WERI-Rb-1 (cell line): ENCODE data around the gene C1orf21.

Source experiments
- DNase-seq: peaks from one replicate; pipeline ENCODE4 v3.0.0-alpha.2; 2020
- H3K27ac ChIP-seq: fragments of 250-450 bp; sonication (Bioruptor Pico); 2 replicates; pipeline ENCODE4 v1.5.1; 2020; ENCODE audit warnings: mild to moderate bottlenecking, moderate library complexity
- H3K27me3 ChIP-seq: fragments of 250-450 bp; sonication (Bioruptor Pico); 2 replicates; pipeline ENCODE4 v1.5.1; 2021; ENCODE audit warnings: mild to moderate bottlenecking, low read depth, moderate library complexity; ENCODE audit not compliant: insufficient read depth, severe bottlenecking
- H3K36me3 ChIP-seq: fragments of 250-450 bp; sonication (Bioruptor Pico); 2 replicates; pipeline ENCODE4 v1.5.1; 2020; ENCODE audit warnings: mild to moderate bottlenecking, moderate library complexity
- H3K4me3 ChIP-seq: 2 replicates; pipeline ENCODE4 v1.5.1; 2011; ENCODE audit warnings: low read depth, mild to moderate bottlenecking, control low read depth, low read length
- H3K9me3 ChIP-seq: fragments of 250-450 bp; sonication (Bioruptor Pico); 2 replicates; pipeline ENCODE4 v1.5.1; 2021; ENCODE audit warnings: mild to moderate bottlenecking, moderate library complexity; ENCODE audit not compliant: severe bottlenecking
- TF ChIP-seq, protein P1 (sequence below): IDR thresholded peaks from 2 replicates; pipeline ENCODE4 v1.5.1; 2011; ENCODE audit warnings: low read depth, mild to moderate bottlenecking, control low read depth, inconsistent platforms, low read length

The C1orf21 gene

GRCh38 chr1:184577319-184577718, 190.5 kb downstream of the C1orf21 start:
- Histone ChIP-seq H3K9me3 (no peaks in the 10 kb centered on the region), H3K27ac (no peak overlapping the region), H3K36me3 (no peaks in the 10 kb centered on the region), H3K4me3 (no peak overlapping the region), H3K27me3 (no peaks in the 10 kb centered on the region)
- no peak for DNase-seq
- TF ChIP-seq, protein P1, sequence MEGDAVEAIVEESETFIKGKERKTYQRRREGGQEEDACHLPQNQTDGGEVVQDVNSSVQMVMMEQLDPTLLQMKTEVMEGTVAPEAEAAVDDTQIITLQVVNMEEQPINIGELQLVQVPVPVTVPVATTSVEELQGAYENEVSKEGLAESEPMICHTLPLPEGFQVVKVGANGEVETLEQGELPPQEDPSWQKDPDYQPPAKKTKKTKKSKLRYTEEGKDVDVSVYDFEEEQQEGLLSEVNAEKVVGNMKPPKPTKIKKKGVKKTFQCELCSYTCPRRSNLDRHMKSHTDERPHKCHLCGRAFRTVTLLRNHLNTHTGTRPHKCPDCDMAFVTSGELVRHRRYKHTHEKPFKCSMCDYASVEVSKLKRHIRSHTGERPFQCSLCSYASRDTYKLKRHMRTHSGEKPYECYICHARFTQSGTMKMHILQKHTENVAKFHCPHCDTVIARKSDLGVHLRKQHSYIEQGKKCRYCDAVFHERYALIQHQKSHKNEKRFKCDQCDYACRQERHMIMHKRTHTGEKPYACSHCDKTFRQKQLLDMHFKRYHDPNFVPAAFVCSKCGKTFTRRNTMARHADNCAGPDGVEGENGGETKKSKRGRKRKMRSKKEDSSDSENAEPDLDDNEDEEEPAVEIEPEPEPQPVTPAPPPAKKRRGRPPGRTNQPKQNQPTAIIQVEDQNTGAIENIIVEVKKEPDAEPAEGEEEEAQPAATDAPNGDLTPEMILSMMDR, result no peak

- TF ChIP-seq, protein P1, result no peak
- no peak for DNase-seq
- Histone ChIP-seq H3K36me3 (no peaks in the 10 kb centered on the region), H3K27me3 (no peaks in the 10 kb centered on the region), H3K27ac (no peak overlapping the region), H3K9me3 (no peaks in the 10 kb centered on the region), H3K4me3 (no peak overlapping the region)
Observed at GRCh38 chr1:184582411-184582810, 195.6 kb downstream of the C1orf21 start.

DNA sequence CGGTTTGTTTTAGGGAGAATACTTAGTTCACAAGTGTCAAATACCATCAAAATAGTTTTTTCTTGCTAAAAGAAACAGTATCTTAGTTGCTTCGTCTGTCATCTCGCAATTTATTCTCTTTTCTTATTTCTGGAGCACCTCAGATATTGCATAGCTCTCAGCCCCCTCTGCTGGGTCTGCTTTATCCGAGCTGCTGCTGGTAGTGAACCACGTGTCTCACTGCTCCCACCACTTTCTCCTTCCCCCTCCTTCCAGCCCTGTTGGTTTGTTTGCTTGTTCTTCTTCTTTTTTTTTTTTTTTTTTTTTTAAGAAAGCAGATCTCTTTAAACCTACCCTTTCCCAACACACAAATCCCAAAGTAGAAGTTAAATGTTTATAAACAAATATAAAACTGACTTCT, 197.0 kb downstream of the C1orf21 start:
- H3K27ac ChIP-seq, result no peak overlapping the region
- H3K27me3 ChIP-seq, result no peaks in the 10 kb centered on the region
- no peaks in the 10 kb centered on the region for H3K9me3 ChIP-seq
- TF ChIP-seq, protein P1, result no peak
- H3K4me3 ChIP-seq, result no peak overlapping the region
- no peaks in the 10 kb centered on the region for H3K36me3 ChIP-seq
- DNase-seq, result no peak

DNA sequence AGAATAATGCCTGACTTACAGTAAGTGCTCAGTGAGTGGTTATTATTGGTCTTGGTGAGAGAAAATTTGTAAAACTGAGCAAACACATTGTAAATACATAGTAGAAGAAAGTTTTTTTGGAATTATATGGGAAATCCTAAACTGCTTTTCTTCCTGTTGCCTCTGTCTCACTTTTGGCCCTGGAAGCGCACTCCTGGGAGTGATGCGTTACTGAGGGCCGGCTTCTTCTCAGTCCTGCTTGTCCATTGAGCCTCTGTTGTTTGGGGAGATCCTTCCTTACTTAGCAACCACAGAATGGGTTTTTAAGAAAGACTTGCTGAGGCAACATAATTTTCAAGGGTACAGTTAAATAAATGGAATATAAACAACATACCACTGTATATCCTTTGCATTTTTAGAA, 201.9 kb downstream of the C1orf21 start:
- no peak overlapping the region for H3K4me3 ChIP-seq
- no peaks in the 10 kb centered on the region for H3K27me3 ChIP-seq
- no peaks in the 10 kb centered on the region for H3K9me3 ChIP-seq
- TF ChIP-seq, protein P1, result no peak
- no peak for DNase-seq
- no peak overlapping the region for H3K27ac ChIP-seq
- no peaks in the 10 kb centered on the region for H3K36me3 ChIP-seq

DNA sequence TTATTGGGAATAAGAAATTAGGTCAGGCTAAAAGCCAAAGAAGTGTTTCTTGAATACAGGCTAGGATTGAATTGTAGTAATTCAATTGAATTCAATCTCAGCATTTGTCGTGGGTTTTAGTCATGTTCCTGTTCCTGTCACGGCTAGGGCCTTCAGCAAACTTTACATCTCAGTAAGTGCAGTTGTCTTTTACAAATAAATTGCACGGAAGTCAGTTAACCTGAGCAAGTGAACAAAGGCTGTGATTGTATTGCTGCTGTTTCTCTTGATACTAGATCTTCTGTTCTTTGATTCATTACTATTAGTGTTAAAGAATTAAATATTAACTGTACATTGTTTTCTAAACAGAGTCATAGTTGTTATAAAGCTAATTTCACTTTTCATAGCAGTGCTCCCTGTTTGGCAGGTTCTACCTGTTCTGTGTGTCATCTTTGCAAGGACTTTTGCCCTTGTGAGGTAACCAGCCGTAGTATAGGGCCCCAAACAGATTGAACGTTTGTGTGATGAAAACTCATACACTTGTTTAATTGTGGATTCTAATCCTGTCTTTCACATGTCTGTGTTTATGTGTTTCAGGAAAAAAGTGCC, 203.4 kb downstream of the C1orf21 start:
- no peak for DNase-seq
- TF ChIP-seq, protein P1, result no peak
- no peak overlapping the region for H3K4me3 ChIP-seq
- H3K27ac ChIP-seq, result no peak overlapping the region
- H3K27me3 ChIP-seq, result no peaks in the 10 kb centered on the region
- H3K9me3 ChIP-seq, result no peaks in the 10 kb centered on the region
- H3K36me3 ChIP-seq, result no peaks in the 10 kb centered on the region

DNA sequence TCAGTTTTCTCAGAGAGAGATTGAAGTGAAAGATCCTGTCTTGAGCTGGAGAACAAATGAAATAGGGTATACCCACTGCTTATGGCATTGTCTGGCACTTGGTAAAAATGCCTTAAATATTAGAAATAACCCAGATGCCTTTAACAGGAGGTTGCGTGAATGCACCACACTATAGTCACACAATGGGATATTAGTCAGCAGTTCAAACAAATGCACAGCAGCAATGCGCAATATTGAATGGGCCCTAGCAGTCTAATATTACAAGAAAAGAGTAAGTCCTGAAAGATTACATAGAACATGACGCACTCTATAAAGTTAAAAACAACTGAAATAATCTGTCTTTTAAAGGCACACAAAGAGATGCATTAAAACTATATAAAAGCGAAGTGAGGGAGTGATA, 206.8 kb downstream of the C1orf21 start:
- Histone ChIP-seq H3K4me3 (no peak overlapping the region), H3K9me3 (no peaks in the 10 kb centered on the region), H3K36me3 (no peaks in the 10 kb centered on the region), H3K27ac (no peak overlapping the region), H3K27me3 (no peaks in the 10 kb centered on the region)
- TF ChIP-seq, protein P1, result no peak
- DNase-seq, result no peak
